GM12878 (cell line): Measurements from ENCODE around the gene SCAF8. TPM values are rescaled to one million over a fixed set of nuclear protein-coding genes. Genes with fewer than 3 reads are reported as not detected.
A peak's percentile ranks its signal among the peaks of the same experiment; 100 is the strongest.

Experiments used
- ATAC-seq: fragments of 200-7000 bp; cut with Tn5 transposase; 3 replicates; pipeline ENCODE4 v1.9.1; 2020; ENCODE audit warnings: mild to moderate bottlenecking, moderate library complexity
- BruUV-seq: library from RNA; stranded (reverse); fragments of 400-500 nt; replicated peaks from 2 replicates; lab custom pipeline; 2021; lab: Mats Ljungman, UMichigan
- CTCF ChIA-PET: fragments of 300-600 bp; sonication (Branson Sonifier 250); formaldehyde crosslinking; extraction: SDS; loops from one replicate; lab custom pipeline; 2021; ENCODE audit warnings: inconsistent platforms; lab: Yijun Ruan, JAX
- POLR2A ChIA-PET: fragments of 350-600 bp; formaldehyde crosslinking; extraction: SDS; loops from one replicate; lab custom pipeline; 2021; ENCODE audit warnings: inconsistent platforms; lab: Charles Lee
- RAD21 ChIA-PET: fragments of 300-600 bp; sonication (Branson Sonifier 250); formaldehyde crosslinking; loops from one replicate; lab custom pipeline; 2023; ENCODE audit warnings: antibody characterized with exemption; ENCODE audit not compliant: unreplicated experiment; lab: Charles Lee
- SMC1A ChIA-PET: fragments of 300-600 bp; sonication (Branson Sonifier 250); formaldehyde crosslinking; loops from one replicate; lab custom pipeline; 2023; ENCODE audit not compliant: unreplicated experiment, uncharacterized antibody; lab: Charles Lee
- DNase-seq: peaks from one replicate; pipeline ENCODE4 v3.0.0-alpha.2; 2011; ENCODE audit warnings: low read depth, low spot score
- FAIRE-seq: peaks from 3 replicates; lab custom pipeline; 2011; peaks lifted over from hg19 to GRCh38; lab: Jason Lieb, UNC
- H2AFZ ChIP-seq: 2 replicates; pipeline ENCODE4 v1.6.0; 2011; ENCODE audit warnings: low read depth, low read length, control low read depth; ENCODE audit not compliant: control insufficient read depth
- H3K27ac ChIP-seq: 2 replicates; pipeline ENCODE4 v1.5.1; 2011; ENCODE audit warnings: control low read depth; ENCODE audit not compliant: control insufficient read depth, insufficient read depth
- H3K27me3 ChIP-seq, 2 experiments: replicated peaks in 1 of 2; 2 replicates each; pipeline versions ENCODE4 v1.6.0 to v1.6.1; 2011; ENCODE audit warnings: low read length in 1 of 2; ENCODE audit not compliant: control insufficient read depth in 2 of 2, insufficient read depth in 2 of 2
- H3K36me3 ChIP-seq, 2 experiments: 2 replicates each; pipeline ENCODE4 v1.5.1; 2011; ENCODE audit warnings: low read length in 1 of 2; ENCODE audit not compliant: control insufficient read depth in 2 of 2, insufficient read depth in 2 of 2
- H3K4me1 ChIP-seq: 2 replicates; pipeline ENCODE4 v1.6.1; 2011; ENCODE audit warnings: mild to moderate bottlenecking, low read length, moderate library complexity, mixed read lengths; ENCODE audit not compliant: control insufficient read depth, insufficient read depth
- H3K4me2 ChIP-seq: 2 replicates; pipeline ENCODE4 v1.6.0; 2011; ENCODE audit warnings: control low read depth; ENCODE audit not compliant: control insufficient read depth, insufficient read depth
- H3K4me3 ChIP-seq: fragments of 200-600 bp; sonication (generic); 2 replicates; pipeline ENCODE4 v1.5.1; 2016
- H3K79me2 ChIP-seq: 2 replicates; pipeline ENCODE4 v1.6.0; 2011; ENCODE audit warnings: low read length; ENCODE audit not compliant: control insufficient read depth, insufficient read depth
- H3K9ac ChIP-seq: 2 replicates; pipeline ENCODE4 v1.8.0; 2011; ENCODE audit warnings: low read length, control low read depth, mixed read lengths; ENCODE audit not compliant: control insufficient read depth, insufficient read depth
- H3K9me3 ChIP-seq: replicated peaks from 3 replicates; pipeline ENCODE4 v1.5.1; 2011; ENCODE audit warnings: mild to moderate bottlenecking, low read length; ENCODE audit not compliant: control insufficient read depth, insufficient read depth
- H4K20me1 ChIP-seq: 2 replicates; pipeline ENCODE4 v1.6.0; 2011; ENCODE audit not compliant: control insufficient read depth, insufficient read depth
- GATAD2B ChIP-seq: fragments of 450-650 bp; conservative IDR thresholded peaks from 2 replicates; pipeline ENCODE4 v1.6.1; 2017; ENCODE audit warnings: low read depth, mild to moderate bottlenecking, moderate library complexity
- HDAC6 ChIP-seq: fragments of 200-600 bp; sonication (generic); IDR thresholded peaks from one replicate; pipeline ENCODE4 v1.8.0; 2017; ENCODE audit warnings: antibody characterized with exemption; ENCODE audit not compliant: unreplicated experiment
- IKZF2 ChIP-seq, 2 experiments: fragments of 450-650 bp; IDR thresholded peaks; 2 replicates each; pipeline ENCODE4 v1.6.1; 2017; ENCODE audit warnings: mild to moderate bottlenecking in 2 of 2, moderate library complexity in 2 of 2
- IRF3 ChIP-seq: fragments of 450-650 bp; IDR thresholded peaks from 2 replicates; pipeline ENCODE4 v1.6.1; 2014; ENCODE audit warnings: mild to moderate bottlenecking
- MLLT1 ChIP-seq: fragments of 450-650 bp; IDR thresholded peaks from 2 replicates; pipeline ENCODE4 v1.6.1; 2016; ENCODE audit warnings: mild to moderate bottlenecking
- NFYB ChIP-seq: IDR thresholded peaks from 2 replicates; pipeline ENCODE4 v1.6.1; 2011; ENCODE audit warnings: low read depth, mild to moderate bottlenecking, low read length, improper control_type of control experiment, moderate library complexity; ENCODE audit not compliant: insufficient read depth
- RUNX3 ChIP-seq: IDR thresholded peaks from 2 replicates; pipeline ENCODE4 v1.6.1; 2012; ENCODE audit warnings: low read length, inconsistent platforms
- ZBTB40 ChIP-seq: fragments of 450-650 bp; IDR thresholded peaks from 2 replicates; pipeline ENCODE4 v1.6.1; 2016; ENCODE audit warnings: mild to moderate bottlenecking, moderate library complexity, borderline replicate concordance
- WGBS: methylation state at CpG from one replicate; pipeline ENCODE4 v1.1.6; 2016; ENCODE audit warnings: low lambda C conversion rate; ENCODE audit not compliant: insufficient replicate concordance, insufficient coverage; ENCODE audit errors: missing lambda C conversion rate; 5-methylcytosine and 5-hydroxymethylcytosine counted together
- in situ Hi-C: fragments of 300-500 bp; cut with MboI; formaldehyde crosslinking; loops from 9 replicates; pipeline ENCODE4 v1.14.3; 2018; ENCODE audit warnings: mixed read lengths
- intact Hi-C: fragments of 100-400 bp; cut with micrococcal nuclease; formaldehyde crosslinking; loops from one replicate; pipeline ENCODE4 v1.14.2; 2022; ENCODE audit not compliant: unreplicated experiment
- polyA plus RNA-seq, 11 experiments: library from polyadenylated mRNA; depleted of rRNA in 4 of 11; unstranded in 6 of 11; stranded (reverse) in 5 of 11; fragments of >200 nt; fragmentation: Nextera tagmentation in 4 of 11; fragmentation: Illumina TruSeq in 1 of 11; extraction: Ambion mirVana in 4 of 11; extraction: Trizol in 1 of 11; gene quantifications; 1 replicate in 1 of 11; 2 replicates in 10 of 11; pipeline versions ENCODE4 v1.2.1 to v1.2.3, GENCODE V29; 2011 to 2016; ENCODE audit warnings: inconsistent platforms in 2 of 11, missing spikeins in 2 of 11, low read depth in 1 of 11
- total RNA-seq, 4 experiments: library from RNA; depleted of rRNA in 3 of 4; stranded (reverse); fragments of >200 nt in 3 of 4; fragmentation: Illumina TruSeq in 1 of 4; extraction: Trizol in 1 of 4; gene quantifications; 2 replicates each; pipeline versions ENCODE4 v1.2.1 to v1.2.3, GENCODE V29; 2013 to 2021

The SCAF8 gene
- total and polyA plus RNA-seq, 10 of the 15 experiments (the other 5 are each of a cell fraction or from before 2014, with no cell fraction given), result 8.1 to 28.8 (median 15.9) TPM

- 26% methylated on average over 26 of the region's 26 CpGs for WGBS
- H3K27me3 ChIP-seq, result no peaks in the 10 kb centered on the region
- intact Hi-C loops, result loop anchor here (1.0 to 10.0 kb wide), 5 partner anchors 40 to 582 kb away; partner anchors contain the start of gene TFB1M
- TSS peak; percentile 88 for BruUV-seq
- in situ Hi-C loops, result loop anchor here (25.0 kb wide), 1 partner anchor 1745 kb away; the partner anchor contains the start of gene FBXO5
- FAIRE-seq (no peak), ATAC-seq (no peak), DNase-seq (no peak)
- SMC1A ChIA-PET, result interaction anchor here (1.5 kb wide), 1 partner anchor 14 kb away, joined by 7 read pairs; no protein-coding TSS in a partner anchor
- POLR2A ChIA-PET, result no interaction called here
- no peaks in the 10 kb centered on the region for H3K9me3 ChIP-seq
- H3K4me3 ChIP-seq, result peak overlapping the region; percentile 88
- H3K9ac ChIP-seq, result peak overlapping the region; percentile 94
- H4K20me1 ChIP-seq, result no peaks in the 10 kb centered on the region; the same call in 1 of the 2 replicates
- RAD21 ChIA-PET, result no interaction called here
- H3K4me2 ChIP-seq, result peak overlapping the region; percentile 82
- peak; percentile 80 for TF ChIP-seq MLLT1
- no peak for TF ChIP-seq IRF3
- no peak for TF ChIP-seq NFYB
- TF ChIP-seq ZBTB40, result peak; percentile 20; the same call in 1 of the 2 replicates
- TF ChIP-seq HDAC6, result no peak
- TF ChIP-seq GATAD2B, result peak; percentile 83; the same call in 1 of the 2 replicates
- peak; percentile 3; the same call in 1 of the 2 replicates for TF ChIP-seq RUNX3
- TF ChIP-seq IKZF2 (IDR thresholded peaks at IDR 0.05), result peak; percentile 32 to 43; a peak in 1 of 4 replicates
- peaks cover 39% of the 10 kb centered on the region for H3K79me2 ChIP-seq
- peak overlapping the region; percentile 99 for H2AFZ ChIP-seq
- peaks cover 4% of the 10 kb centered on the region; the same call in 1 of the 2 replicates for H3K4me1 ChIP-seq
- CTCF ChIA-PET, result interaction anchor here (1.3 to 1.5 kb wide), 3 partner anchors 13 to 192 kb away, joined by 3 to 5 read pairs (median 4); no protein-coding TSS in a partner anchor
- peak overlapping the region; percentile 96 for H3K27ac ChIP-seq
- peaks cover 0 to 4% of the 10 kb centered on the region in 2 experiments; a peak in 1 of 4 replicates for H3K36me3 ChIP-seq
Observed at GRCh38 chr6:154732538-154733182, 556 bp upstream of the SCAF8 start.
